ENCODE data around the gene SCYL1.

The SCYL1 gene

GRCh38 chr11:65537620-65538231, 12.8 kb downstream of the SCYL1 start:
- DNase-seq: no peak

- DNase-seq: no peak
Observed at GRCh38 chr11:65538232-65538914, 13.5 kb downstream of the SCYL1 start.

GRCh38 chr11:65538915-65539743, 14.2 kb downstream of the SCYL1 start:
- no peak for DNase-seq

- no peak for DNase-seq
Observed at GRCh38 chr11:65539744-65540289, 14.9 kb downstream of the SCYL1 start.

GRCh38 chr11:65540290-65541092, 15.6 kb downstream of the SCYL1 start:
- peak; percentile 96 for DNase-seq

GRCh38 chr11:65541093-65541982, 16.5 kb downstream of the SCYL1 start:
- no peak for DNase-seq

- no peak for DNase-seq
Observed at GRCh38 chr11:65542738-65543390, 18.0 kb downstream of the SCYL1 start.

- DNase-seq: no peak
Observed at GRCh38 chr11:65545853-65546216, 21.0 kb downstream of the SCYL1 start.

- DNase-seq: peak; percentile 99
Observed at GRCh38 chr11:65546217-65546958, 21.5 kb downstream of the SCYL1 start.

- DNase-seq: no peak
Observed at GRCh38 chr11:65547446-65548125, 22.7 kb downstream of the SCYL1 start.

GRCh38 chr11:65548395-65548794, 23.5 kb downstream of the SCYL1 start:
- no peak for DNase-seq

- no peak for DNase-seq
Observed at GRCh38 chr11:65549096-65549495, 24.2 kb downstream of the SCYL1 start.

- DNase-seq: peak; percentile 62 to 72
Observed at GRCh38 chr11:65551572-65552387, 26.9 kb downstream of the SCYL1 start.

- no peak for DNase-seq
Observed at GRCh38 chr11:65552388-65552951, 27.6 kb downstream of the SCYL1 start.

- DNase-seq: peak; percentile 63 to 75
Observed at GRCh38 chr11:65553301-65554001, 28.6 kb downstream of the SCYL1 start.

- DNase-seq: no peak
Observed at GRCh38 chr11:65554057-65554818, 29.4 kb downstream of the SCYL1 start.

GRCh38 chr11:65554842-65555430, 30.1 kb downstream of the SCYL1 start:
- no peak for DNase-seq
